ENCODE measurements around the gene DNAH8.

Gene DNAH8

GRCh38 chr6:39035681-39036080, 320.6 kb downstream of the DNAH8 start:
- no peak for DNase-seq (ENCODE audit: extremely low spot score, insufficient read length, low read depth)

GRCh38 chr6:39037082-39037508, 322.0 kb downstream of the DNAH8 start:
- FAIRE-seq, result no peak
- DNase-seq (ENCODE audit: extremely low spot score, insufficient read length, low read depth), result no peak

More at GRCh38 chr6:39035681-39036080, 320.6 kb downstream of the DNAH8 start:
- no peak for FAIRE-seq

DNA sequence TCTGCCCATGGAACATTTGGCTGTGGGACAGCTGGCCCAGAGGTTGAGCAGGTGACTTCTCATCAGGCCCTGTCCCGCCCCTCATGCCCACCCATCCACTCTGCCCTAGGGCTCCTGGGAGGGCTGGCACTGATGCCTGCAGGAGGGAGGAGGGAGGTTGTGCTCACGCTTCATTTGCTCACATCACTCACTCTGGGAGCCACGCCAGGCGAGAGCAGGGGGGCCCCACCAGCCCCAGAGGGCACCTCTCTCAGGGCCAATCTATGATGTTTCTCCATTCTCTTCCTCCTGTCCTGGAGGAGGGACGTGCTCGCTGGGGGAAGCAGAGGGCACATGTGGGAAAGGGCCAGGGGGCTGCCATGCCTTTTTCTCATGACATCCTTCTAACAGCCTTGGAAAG, 322.6 kb downstream of the DNAH8 start:
- FAIRE-seq, result no peak

GRCh38 chr6:39040080-39040673, 325.1 kb downstream of the DNAH8 start:
- FAIRE-seq (peak; percentile 24), DNase-seq (ENCODE audit: extremely low spot score, insufficient read length, low read depth) (no peak)

More for the DNA sequence above, 322.6 kb downstream of the DNAH8 start:
- DNase-seq (ENCODE audit: extremely low spot score, insufficient read length, low read depth), result no peak

DNA sequence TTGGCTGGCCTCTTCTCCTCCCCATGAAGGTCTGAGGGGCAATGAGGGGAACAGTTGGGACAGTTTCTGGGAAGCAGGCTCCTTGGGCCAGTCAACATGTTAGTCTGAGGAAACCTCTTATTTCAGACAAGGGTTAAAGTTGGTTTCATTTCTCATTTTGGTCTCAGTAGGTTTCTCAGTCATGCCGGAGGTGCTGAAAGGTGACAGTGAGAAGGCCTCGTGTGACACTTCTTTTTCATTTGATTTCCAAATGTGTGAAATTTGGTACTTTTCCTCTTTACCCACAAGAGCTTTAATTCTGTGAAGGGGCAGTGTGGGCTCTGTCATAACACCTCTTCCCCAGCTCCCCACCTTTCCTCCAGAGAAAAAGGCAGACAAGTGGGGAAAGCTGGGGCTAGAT, 326.0 kb downstream of the DNAH8 start:
- DNase-seq (ENCODE audit: extremely low spot score, insufficient read length, low read depth), result peak; percentile 30
- FAIRE-seq, result peak; percentile 94

DNA sequence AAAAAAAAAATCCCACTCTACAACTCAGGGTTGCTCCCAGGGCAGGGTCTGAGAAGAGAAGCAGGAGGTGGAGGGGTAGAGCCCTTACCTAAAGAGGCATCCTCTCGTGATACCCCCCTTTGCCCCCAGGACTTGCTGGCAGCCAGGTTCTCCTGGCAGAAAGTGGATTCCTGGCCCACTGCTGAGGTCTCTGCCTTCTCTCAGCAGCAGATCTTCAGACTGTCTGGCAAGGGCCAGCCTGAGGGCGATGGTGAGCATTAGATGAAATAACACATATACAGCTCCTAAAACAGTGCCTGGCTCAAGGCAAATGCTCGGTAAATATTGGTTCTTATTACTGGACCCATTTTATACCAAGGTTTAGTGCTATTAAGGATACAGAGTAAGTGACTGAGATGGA, 328.7 kb downstream of the DNAH8 start:
- DNase-seq (ENCODE audit: extremely low spot score, insufficient read length, low read depth), result no peak
- FAIRE-seq, result no peak

DNA sequence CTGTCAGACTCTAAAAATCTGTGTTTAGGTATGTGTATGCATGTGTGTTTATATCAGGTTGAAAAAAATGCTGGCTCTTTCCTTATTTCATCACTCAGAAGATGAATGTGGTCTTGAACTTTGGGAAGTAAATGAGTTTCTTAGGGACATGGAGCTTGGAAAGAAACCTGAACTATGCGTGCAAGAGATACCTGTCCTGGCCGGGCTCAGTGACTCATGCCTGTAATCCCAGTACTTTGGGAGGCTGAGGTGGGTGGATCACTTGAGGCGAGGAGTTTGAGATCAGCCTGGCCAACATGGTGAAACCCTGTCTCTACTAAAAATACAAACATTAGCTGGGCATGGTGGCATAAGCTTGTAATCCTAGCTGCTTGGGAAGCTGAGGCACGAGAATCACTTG, 329.1 kb downstream of the DNAH8 start:
- no peak for DNase-seq (ENCODE audit: extremely low spot score, insufficient read length, low read depth)
- FAIRE-seq, result no peak

DNA sequence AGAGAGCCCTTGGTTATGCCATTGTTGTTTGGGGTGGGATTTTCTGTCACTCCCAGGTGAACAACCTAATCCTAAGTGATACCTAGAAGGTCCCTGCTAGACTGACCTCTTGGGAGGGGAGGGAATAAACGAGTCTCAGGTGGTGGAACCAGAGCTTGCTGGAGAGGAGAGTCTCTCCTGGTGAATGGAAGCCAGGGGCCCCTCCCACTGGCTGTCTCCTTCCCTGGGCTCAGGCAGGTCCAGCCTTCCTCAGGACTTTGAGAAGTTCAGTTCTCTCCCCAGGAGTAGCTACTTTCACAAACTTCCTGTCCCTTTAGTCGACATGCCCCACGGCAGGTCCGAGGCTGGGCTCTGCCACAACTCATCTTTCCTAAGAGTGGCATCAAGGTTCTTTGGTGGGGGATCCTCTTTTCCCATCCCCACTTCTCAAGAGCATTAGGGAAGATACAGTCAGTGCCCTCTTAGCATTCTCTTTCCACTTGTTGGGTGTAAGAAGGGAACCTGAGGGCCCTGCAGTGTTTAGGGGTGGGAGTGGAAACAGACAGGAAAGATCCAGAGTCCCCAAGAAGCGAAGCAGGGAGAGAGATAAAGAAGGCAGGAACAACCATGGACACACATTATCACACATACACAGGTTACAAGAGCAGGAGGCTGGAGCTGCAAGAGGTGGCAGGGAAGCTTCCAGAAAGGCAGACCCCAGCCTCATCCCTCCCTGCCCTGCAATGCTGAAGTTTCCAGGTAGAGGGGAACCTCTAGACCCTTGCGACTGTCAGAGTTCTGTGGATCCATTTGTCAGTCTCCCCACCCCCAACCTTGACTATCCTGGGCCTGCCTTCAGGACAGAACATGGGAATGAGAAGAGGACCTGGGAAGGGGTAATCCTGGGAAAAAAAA, 332.6 kb downstream of the DNAH8 start:
- DNase-seq (ENCODE audit: extremely low spot score, insufficient read length, low read depth) (no peak), FAIRE-seq (no peak)

DNA sequence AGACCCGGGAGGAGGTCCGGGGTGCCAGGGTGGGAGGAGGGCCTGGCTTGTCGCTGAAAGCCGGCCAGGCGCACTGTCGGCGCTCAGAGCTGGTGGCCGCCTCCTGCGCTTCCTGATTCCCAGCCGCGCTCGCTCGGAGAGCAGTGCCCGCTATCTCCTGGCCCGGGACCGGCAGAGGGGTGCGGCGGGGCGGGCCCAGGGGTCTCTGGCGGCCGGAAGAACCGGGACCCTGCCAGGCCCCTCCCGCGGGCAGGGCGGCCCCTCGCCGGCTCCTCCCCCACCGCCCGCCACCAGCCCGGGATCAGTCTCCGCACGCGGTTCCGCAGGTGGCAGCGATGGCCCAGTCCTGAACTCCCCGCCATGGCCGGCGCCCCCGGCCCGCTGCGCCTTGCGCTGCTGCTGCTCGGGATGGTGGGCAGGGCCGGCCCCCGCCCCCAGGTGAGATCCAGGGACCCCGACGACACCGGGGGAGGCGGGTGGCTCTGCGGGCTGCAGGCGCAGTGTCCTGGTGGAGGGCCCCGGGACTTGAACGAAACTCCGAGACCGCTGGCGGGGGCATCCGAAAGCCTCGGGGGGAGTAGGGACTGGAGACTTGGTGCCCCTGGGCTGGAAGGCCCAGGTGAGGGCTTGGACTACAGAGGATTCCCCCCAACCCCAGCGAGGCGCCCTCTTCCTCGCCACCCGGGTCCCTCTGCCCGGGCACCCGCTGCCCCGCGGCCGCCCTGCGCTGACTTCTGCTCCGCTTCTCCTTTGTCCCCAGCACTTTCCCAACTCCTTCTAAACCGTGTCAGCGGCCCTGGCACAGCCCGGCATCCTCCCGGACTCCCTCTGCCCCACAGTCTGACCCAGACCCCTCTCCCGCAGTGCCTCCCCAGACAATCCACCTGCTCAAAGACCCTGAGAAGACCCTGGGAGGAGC, 333.6 kb downstream of the DNAH8 start, which contains the start of gene GLP1R:
TSS of gene GLP1R (plus strand) at position 301 of the 919 bp plus-strand sequence. CDS start at position 361, 60 bp downstream.
- no peak for DNase-seq (ENCODE audit: extremely low spot score, insufficient read length, low read depth)
- FAIRE-seq, result no peak

GRCh38 chr6:39049575-39050283, 334.6 kb downstream of the DNAH8 start:
- FAIRE-seq, result no peak

DNA sequence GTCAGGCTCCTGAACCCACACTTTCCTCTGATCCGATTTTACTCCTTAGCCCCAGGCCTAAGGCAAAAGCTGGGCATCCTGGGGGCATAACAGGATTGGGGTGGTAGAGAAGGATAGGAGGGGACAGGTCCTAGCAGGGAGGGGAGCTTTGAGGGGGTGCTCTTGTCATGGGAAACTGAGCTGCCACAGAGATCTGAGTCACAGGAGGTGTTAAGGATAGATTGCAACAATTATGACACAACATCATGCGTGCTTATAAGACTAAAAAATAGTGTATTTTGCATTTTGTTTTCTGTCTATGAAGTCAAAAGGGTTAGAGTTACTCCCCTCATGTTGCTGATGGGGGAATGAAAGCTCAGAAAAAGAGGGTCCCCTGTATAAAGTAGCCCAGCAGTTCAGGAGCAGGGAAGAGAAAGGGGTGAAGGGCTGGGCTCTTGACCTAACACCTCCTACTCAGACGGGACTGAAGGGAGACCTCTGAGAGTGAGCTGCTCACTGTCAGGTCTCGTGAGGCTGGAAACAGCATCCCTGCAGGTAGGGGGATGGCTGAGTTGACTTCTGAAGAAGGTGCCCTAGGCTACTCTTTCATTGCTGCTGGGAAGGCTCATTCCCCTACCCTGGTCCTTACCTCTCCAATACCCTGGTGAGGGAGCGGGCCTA, 335.5 kb downstream of the DNAH8 start:
- FAIRE-seq (no peak), DNase-seq (ENCODE audit: extremely low spot score, insufficient read length, low read depth) (no peak)

More at GRCh38 chr6:39049575-39050283, 334.6 kb downstream of the DNAH8 start:
- DNase-seq (ENCODE audit: extremely low spot score, insufficient read length, low read depth), result no peak

- DNase-seq (ENCODE audit: extremely low spot score, insufficient read length, low read depth), result no peak
- no peak for FAIRE-seq
Measured at GRCh38 chr6:39051399-39052122, 336.4 kb downstream of the DNAH8 start.

GRCh38 chr6:39053016-39053624, 338.0 kb downstream of the DNAH8 start:
- no peak for DNase-seq (ENCODE audit: extremely low spot score, insufficient read length, low read depth)
- FAIRE-seq, result no peak

DNA sequence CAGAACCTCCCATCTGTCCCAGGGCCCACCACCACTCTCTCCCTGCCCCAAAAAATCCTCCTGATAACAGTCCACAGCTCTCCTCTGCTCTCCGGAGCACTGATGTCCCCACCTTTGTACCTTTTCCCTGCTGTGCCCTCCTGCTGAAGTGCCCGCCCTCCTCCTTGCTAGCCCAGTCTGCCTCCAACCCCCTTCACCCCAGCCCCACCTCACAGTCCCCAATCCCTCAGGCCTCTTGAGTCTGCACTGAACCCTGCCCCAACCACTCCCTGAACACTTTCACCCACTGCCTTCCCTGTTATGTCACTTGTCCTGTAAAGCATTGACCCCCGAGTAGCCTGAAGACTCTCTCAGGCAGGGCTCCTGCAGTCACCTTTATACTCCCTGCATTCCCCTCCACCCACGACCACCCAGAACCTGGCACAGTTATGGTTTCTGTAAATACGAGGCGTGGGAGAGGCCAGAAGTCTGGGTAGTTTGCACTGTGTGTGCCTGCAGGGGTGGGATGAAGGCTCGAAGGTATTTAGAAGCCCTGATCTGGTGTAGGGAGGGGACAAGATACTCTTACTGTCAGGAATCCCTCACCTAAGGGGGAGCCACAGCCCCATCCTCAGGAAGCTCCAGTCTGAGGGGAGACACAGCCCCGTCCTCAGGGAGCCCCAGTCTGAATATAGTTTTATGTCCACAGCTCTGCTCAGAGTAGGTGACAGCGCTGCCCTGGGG, 338.9 kb downstream of the DNAH8 start:
- DNase-seq (ENCODE audit: extremely low spot score, insufficient read length, low read depth) (no peak), FAIRE-seq (no peak)

GRCh38 chr6:39054577-39055142, 339.5 kb downstream of the DNAH8 start:
- DNase-seq (ENCODE audit: extremely low spot score, insufficient read length, low read depth), result no peak
- no peak for FAIRE-seq

GRCh38 chr6:39055661-39056060, 340.6 kb downstream of the DNAH8 start:
- DNase-seq (ENCODE audit: extremely low spot score, insufficient read length, low read depth), result no peak
- no peak for FAIRE-seq

DNA sequence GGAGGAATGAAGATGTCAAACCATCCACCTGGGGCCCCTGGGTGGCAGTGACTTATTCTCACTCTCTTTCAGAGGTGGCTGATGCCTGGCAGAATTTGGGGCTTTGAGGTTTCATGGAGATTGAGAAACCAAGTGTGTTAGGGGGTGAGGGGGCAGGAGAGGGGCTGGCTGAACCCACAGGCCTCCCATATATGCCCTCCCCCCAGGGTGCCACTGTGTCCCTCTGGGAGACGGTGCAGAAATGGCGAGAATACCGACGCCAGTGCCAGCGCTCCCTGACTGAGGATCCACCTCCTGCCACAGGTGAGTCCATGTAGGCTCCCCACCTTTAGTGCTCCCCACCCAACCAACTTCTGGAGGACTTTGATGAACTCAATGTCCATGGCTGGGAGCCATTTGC, 341.1 kb downstream of the DNAH8 start:
- no peak for DNase-seq (ENCODE audit: extremely low spot score, insufficient read length, low read depth)
- FAIRE-seq, result no peak
